ENCODE data around the gene CHAMP1. TPM values are rescaled to one million over a fixed set of nuclear protein-coding genes. Genes with fewer than 3 reads are reported as not detected.

Gene CHAMP1
- total RNA-seq, 2 experiments from 2014 or later: 30.5 to 30.8 TPM

Small RNA genes lying within 50 kb of the gene (microRNA-seq; reads per million reads assigned to microRNA genes)
- gene MIR4502: not detected

Other genes starting within 250 kb of the CHAMP1 start
- gene RASA3, start 181.9 kb upstream of the CHAMP1 start, total RNA-seq: 10 to 100 TPM; 65.6 to 73.9 TPM
- under 1 TPM in 1 of 2 experiments, not detected in 1; 0.22 TPM for gene CFAP97D2, start 135.2 kb upstream of the CHAMP1 start, total RNA-seq
- 10 to 100 TPM; 91.1 to 99.7 TPM for gene CDC16, start 79.6 kb upstream of the CHAMP1 start, total RNA-seq
- 10 to 100 TPM; 63.8 to 68.7 TPM for gene UPF3A, start 32.9 kb upstream of the CHAMP1 start, total RNA-seq